HCT116 (cell line): ENCODE results near the gene LIPG. TPM values are rescaled to one million over a fixed set of nuclear protein-coding genes. Genes with fewer than 3 reads are reported as not detected.

ENCODE experiments used
- ATAC-seq: fragments of 200-7000 bp; cut with Tn5 transposase; 2 replicates; pipeline ENCODE4 v1.9.1; 2020; ENCODE audit warnings: mild to moderate bottlenecking, moderate library complexity
- BruUV-seq: library from RNA; stranded (reverse); fragments of 400-500 nt; replicated peaks from 2 replicates; lab custom pipeline; 2021; lab: Mats Ljungman, UMichigan
- CTCF ChIA-PET: fragments of 300-600 bp; sonication (Branson Sonifier 250); formaldehyde crosslinking; loops from one replicate; lab custom pipeline; 2021; ENCODE audit warnings: antibody characterized with exemption; lab: Charles Lee
- POLR2A ChIA-PET: fragments of 300-600, 350-600 bp; sonication (Branson Sonifier 250); formaldehyde crosslinking; loops from one replicate; lab custom pipeline; 2021; ENCODE audit warnings: antibody characterized with exemption; lab: Charles Lee
- RAD21 ChIA-PET, 2 experiments: fragments of 300-600 bp; sonication (Branson Sonifier 250); formaldehyde crosslinking; loops; one replicate each; lab custom pipeline; 2023; ENCODE audit warnings: low total read pairs in 2 of 2; ENCODE audit not compliant: uncharacterized antibody in 2 of 2, unreplicated experiment in 2 of 2, low non-redundant PET in 1 of 2; lab: Charles Lee
- DNase-seq: peaks from one replicate; pipeline ENCODE4 v3.0.0-alpha.2; 2010; ENCODE audit warnings: low read depth, low spot score
- H2AFZ ChIP-seq: fragments of 200-600 bp; shearing (Covaris generic), sonication (generic); 2 replicates; pipeline ENCODE4 v1.6.1; 2017; ENCODE audit warnings: low read depth, mixed run types, mixed read lengths, antibody characterized with exemption, low read length; ENCODE audit not compliant: poor library complexity, severe bottlenecking
- H3K27ac ChIP-seq: 2 replicates; pipeline ENCODE4 v1.5.1; 2012; ENCODE audit warnings: low read depth, low read length
- H3K27me3 ChIP-seq: fragments of 200-600 bp; sonication (generic); 2 replicates; pipeline ENCODE4 v1.6.1; 2016; ENCODE audit warnings: mixed run types, low read length, mixed read lengths; ENCODE audit not compliant: insufficient read depth
- H3K36me3 ChIP-seq, 2 experiments: fragments of 200-500 bp in 1 of 2; fragments of 200-600 bp in 1 of 2; sonication (Bioruptor generic) in 1 of 2; sonication (generic) in 1 of 2; 2 replicates each; pipeline versions ENCODE4 v1.5.1 to v1.6.1; 2014 to 2016; ENCODE audit warnings: low read length in 2 of 2, inconsistent platforms in 1 of 2, mixed read lengths in 1 of 2, mixed run types in 1 of 2; ENCODE audit not compliant: insufficient read depth in 2 of 2, control insufficient read depth in 1 of 2
- H3K4me1 ChIP-seq, 2 experiments: fragments of 200-600 bp in 1 of 2; sonication (generic) in 1 of 2; 2 replicates each; pipeline versions ENCODE4 v1.5.1 to v1.6.1; 2012 to 2017; ENCODE audit warnings: low read length in 2 of 2, inconsistent platforms in 1 of 2, mild to moderate bottlenecking in 1 of 2, mixed read lengths in 1 of 2, mixed run types in 1 of 2, moderate library complexity in 1 of 2; ENCODE audit not compliant: insufficient read depth in 2 of 2, control insufficient read depth in 1 of 2
- H3K4me2 ChIP-seq: fragments of 200-600 bp; sonication (generic); 2 replicates; pipeline ENCODE4 v1.6.1; 2017; ENCODE audit warnings: mixed run types, low read length, mixed read lengths
- H3K4me3 ChIP-seq, 2 experiments: fragments of 200-600 bp in 1 of 2; sonication (generic) in 1 of 2; replicated peaks in 1 of 2; 2 replicates each; pipeline ENCODE4 v1.5.1; 2011 to 2016; ENCODE audit warnings: low read length in 2 of 2, control low read depth in 1 of 2, low read depth in 1 of 2, mild to moderate bottlenecking in 1 of 2, mixed read lengths in 1 of 2, mixed run types in 1 of 2
- H3K79me2 ChIP-seq: fragments of 200-600 bp; sonication (generic); 2 replicates; pipeline ENCODE4 v1.6.1; 2017; ENCODE audit warnings: mild to moderate bottlenecking, mixed run types, low read length, moderate library complexity, mixed read lengths; ENCODE audit not compliant: insufficient read depth
- H3K9ac ChIP-seq: fragments of 200-600 bp; sonication (generic); 2 replicates; pipeline ENCODE4 v1.6.1; 2016; ENCODE audit warnings: low read length, mixed read lengths
- H3K9me2 ChIP-seq: fragments of 200-600 bp; sonication (generic), shearing (Covaris generic); 2 replicates; pipeline ENCODE4 v1.6.1; 2017; ENCODE audit warnings: mixed run types, mild to moderate bottlenecking, moderate library complexity; ENCODE audit not compliant: insufficient read depth
- H3K9me3 ChIP-seq, 2 experiments: fragments of 200-500 bp in 1 of 2; fragments of 200-600 bp in 1 of 2; sonication (Bioruptor generic) in 1 of 2; sonication (generic) in 1 of 2; 2 replicates each; pipeline ENCODE4 v1.6.1; 2014 to 2017; ENCODE audit warnings: low read length in 2 of 2, mixed read lengths in 2 of 2, inconsistent platforms in 1 of 2, low read depth in 1 of 2, mild to moderate bottlenecking in 1 of 2, mixed run types in 1 of 2, moderate library complexity in 1 of 2; ENCODE audit not compliant: control insufficient read depth in 1 of 2, insufficient read depth in 1 of 2
- H4K20me1 ChIP-seq: fragments of 200-600 bp; sonication (generic), shearing (Covaris generic); 2 replicates; pipeline ENCODE4 v1.6.1; 2017; ENCODE audit warnings: mixed run types, mild to moderate bottlenecking, moderate library complexity; ENCODE audit not compliant: insufficient read depth
- ELF1 ChIP-seq: IDR thresholded peaks from 2 replicates; pipeline ENCODE4 v1.6.1; 2012; ENCODE audit warnings: low read depth, borderline replicate concordance
- JUND ChIP-seq: IDR thresholded peaks from 2 replicates; pipeline ENCODE4 v1.6.1; 2012
- POLR2A ChIP-seq: IDR thresholded peaks from 2 replicates; pipeline ENCODE4 v1.7.0; 2011; ENCODE audit warnings: borderline replicate concordance; ENCODE audit not compliant: insufficient read depth, insufficient read length; ENCODE audit errors: extremely low read depth
- POLR2AphosphoS5 ChIP-seq: IDR thresholded peaks from 2 replicates; pipeline ENCODE4 v1.6.1; 2011; ENCODE audit warnings: mild to moderate bottlenecking, low read depth, low read length, moderate library complexity
- SIN3A ChIP-seq: IDR thresholded peaks from 2 replicates; pipeline ENCODE4 v1.6.1; 2012; ENCODE audit warnings: low read depth
- SP1 ChIP-seq: IDR thresholded peaks from 2 replicates; pipeline ENCODE4 v1.6.1; 2012; ENCODE audit warnings: low read depth
- TCF7L2 ChIP-seq: IDR thresholded peaks from 2 replicates; pipeline ENCODE4 v1.7.0; 2011; ENCODE audit warnings: borderline replicate concordance, inconsistent platforms; ENCODE audit not compliant: insufficient read depth, insufficient read length; ENCODE audit errors: extremely low read depth
- YY1 ChIP-seq: IDR thresholded peaks from 2 replicates; pipeline ENCODE4 v1.6.1; 2011; ENCODE audit warnings: low read length, low read depth, moderate library complexity, mild to moderate bottlenecking; ENCODE audit not compliant: insufficient replicate concordance; ENCODE audit errors: extremely low read depth
- ZFX ChIP-seq: fragments of 450-650 bp; IDR thresholded peaks from 2 replicates; pipeline ENCODE4 v1.6.1; 2017
- intact Hi-C: fragments of 100-400 bp; cut with micrococcal nuclease; formaldehyde crosslinking; loops from 2 replicates; pipeline ENCODE4 v1.10.0; 2022
- total RNA-seq: library from RNA; stranded (reverse); gene quantifications from one replicate; pipeline ENCODE4 v1.2.1, GENCODE V29; 2021; ENCODE audit not compliant: unreplicated experiment

The LIPG gene
- total RNA-seq, 1 experiment from 2014 or later = 2.6 TPM

GRCh38 chr18:49613641-49614151 is 51.8 kb downstream of the LIPG start:
- intact Hi-C loops = no loop called here
- ATAC-seq = no peak
- no peak for TF ChIP-seq JUND
- TF ChIP-seq POLR2A = no peak
- TF ChIP-seq SIN3A = no peak
- TF ChIP-seq TCF7L2 = no peak
- no peak for TF ChIP-seq ZFX
- no peak for TF ChIP-seq ELF1
- Histone ChIP-seq H3K27me3 (0 out of 2 replicates have a peak, but pooled peaks cover 4% of the 10 kb centered on the region), H3K9me2 (no peaks in the 10 kb centered on the region), H3K4me2 (no peak overlapping the region), H2AFZ (no peak overlapping the region), H3K79me2 (no peaks in the 10 kb centered on the region), H3K9ac (no peak overlapping the region), H3K9me3 (no peaks in the 10 kb centered on the region), H4K20me1 (no peaks in the 10 kb centered on the region), H3K4me1 (peaks cover 0 to 19% of the 10 kb centered on the region in 2 experiments; a peak in 2 of 4 replicates), H3K4me3 (no peak overlapping the region), H3K36me3 (no peaks in the 10 kb centered on the region), H3K27ac (no peak overlapping the region)
- RAD21 ChIA-PET = no interaction called here
- DNase-seq = no peak
- POLR2A ChIA-PET = no interaction called here
- BruUV-seq = no TSS peak
- CTCF ChIA-PET = interaction anchor here (0.8 kb wide), 1 partner anchor 112 kb away, joined by 3 read pairs; no protein-coding TSS in a partner anchor

DNA sequence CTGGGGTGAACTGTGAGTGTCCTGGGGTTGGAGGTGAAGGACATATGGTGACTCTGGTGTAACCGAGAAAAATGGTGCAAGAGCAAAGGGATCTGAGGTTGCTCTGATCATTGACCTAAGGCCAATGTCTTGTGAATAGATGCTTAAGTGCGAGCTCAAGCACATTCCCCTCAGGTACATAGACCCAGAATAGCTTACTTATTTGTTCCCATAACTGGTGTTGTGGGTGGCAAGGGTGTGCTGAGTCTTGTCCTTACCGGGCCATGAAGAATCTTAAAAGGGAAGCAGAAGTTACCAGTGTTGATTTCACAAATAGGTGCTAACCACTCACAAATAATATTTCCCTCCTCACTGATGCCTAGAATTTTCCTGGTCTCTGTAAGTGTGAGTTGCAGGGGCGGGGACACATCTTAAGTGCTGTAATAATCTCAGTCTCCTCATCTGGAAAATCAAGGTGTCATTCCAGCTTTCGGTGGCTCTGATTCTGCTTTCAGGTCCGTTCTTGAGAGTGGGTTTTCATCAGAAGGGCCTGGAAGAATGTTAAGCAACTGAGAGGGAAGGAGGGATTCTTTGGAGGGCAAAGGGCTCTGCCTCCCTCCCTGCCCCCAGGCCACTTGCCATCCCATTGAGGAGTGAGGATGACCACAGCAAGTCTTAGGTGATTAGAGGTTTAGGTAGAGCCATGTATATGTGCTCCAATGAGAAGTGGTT is 54.9 kb downstream of the LIPG start:
- no peaks in the 10 kb centered on the region for H3K9me3 ChIP-seq
- no peak overlapping the region for H2AFZ ChIP-seq
- H4K20me1 ChIP-seq = no peaks in the 10 kb centered on the region
- peaks cover 9% of the 10 kb centered on the region; the same call in 1 of the 2 replicates for H3K27me3 ChIP-seq
- BruUV-seq = no TSS peak
- H3K9me2 ChIP-seq = no peaks in the 10 kb centered on the region
- DNase-seq (no peak), ATAC-seq (no peak)
- no peak overlapping the region for H3K4me2 ChIP-seq
- H3K79me2 ChIP-seq = no peaks in the 10 kb centered on the region
- H3K4me1 ChIP-seq = peaks cover 0 to 5% of the 10 kb centered on the region in 2 experiments; a peak in 2 of 4 replicates
- intact Hi-C loops = no loop called here
- ChIA-PET POLR2A (no interaction called here), CTCF (no interaction called here), RAD21 (no interaction called here)
- no peaks in the 10 kb centered on the region for H3K36me3 ChIP-seq
- H3K27ac ChIP-seq = no peak overlapping the region
- no peak for TF ChIP-seq JUND
- no peak for TF ChIP-seq POLR2AphosphoS5
- TF ChIP-seq SIN3A = no peak
- TF ChIP-seq SP1 = no peak
- no peak for TF ChIP-seq YY1
- H3K9ac ChIP-seq = no peak overlapping the region
- H3K4me3 ChIP-seq = no peak overlapping the region
